Effector memory CD8-positive, alpha-beta T cell (primary cell): ENCODE measurements around the gene SMARCE1.
"Not testable (repeated sequence)": the region's sequence is repeated elsewhere in the genome, so short reads cannot be mapped to it uniquely, and the experiment has no call there.

Source experiments
- ATAC-seq: fragments of 150-1000 bp; cut with Tn5 transposase; replicated peaks from 2 replicates; pipeline ENCODE4 v1.10.0; 2021; ENCODE audit warnings: mild to moderate bottlenecking, moderate library complexity
- DNase-seq, 3 experiments: peaks; one replicate each; pipeline ENCODE4 v3.0.0; 2021
- H3K27ac Mint-ChIP-seq, 2 donors: one replicate each; pipeline ENCODE4 v1.8.0; 2022; ENCODE audit warnings: mild to moderate bottlenecking in 2 of 2, mixed read lengths in 2 of 2, moderate library complexity in 2 of 2
- H3K27me3 Mint-ChIP-seq, 2 donors: one replicate each; pipeline ENCODE4 v1.8.0; 2022; ENCODE audit warnings: mixed read lengths in 2 of 2
- H3K36me3 Mint-ChIP-seq: one replicate; pipeline ENCODE4 v1.8.0; 2022; ENCODE audit warnings: mild to moderate bottlenecking, moderate library complexity, mixed read lengths; ENCODE audit not compliant: insufficient read depth
- H3K4me1 Mint-ChIP-seq, 2 donors: one replicate each; pipeline ENCODE4 v1.8.0; 2022; ENCODE audit warnings: low read depth in 2 of 2, mixed read lengths in 2 of 2
- H3K4me3 Mint-ChIP-seq, 2 donors: one replicate each; pipeline ENCODE4 v1.8.0; 2022; ENCODE audit warnings: mild to moderate bottlenecking in 2 of 2, mixed read lengths in 2 of 2, moderate library complexity in 2 of 2
- H3K9me3 Mint-ChIP-seq, 2 donors: one replicate each; pipeline ENCODE4 v1.8.0; 2022; ENCODE audit warnings: mixed read lengths in 2 of 2

The SMARCE1 gene

DNA sequence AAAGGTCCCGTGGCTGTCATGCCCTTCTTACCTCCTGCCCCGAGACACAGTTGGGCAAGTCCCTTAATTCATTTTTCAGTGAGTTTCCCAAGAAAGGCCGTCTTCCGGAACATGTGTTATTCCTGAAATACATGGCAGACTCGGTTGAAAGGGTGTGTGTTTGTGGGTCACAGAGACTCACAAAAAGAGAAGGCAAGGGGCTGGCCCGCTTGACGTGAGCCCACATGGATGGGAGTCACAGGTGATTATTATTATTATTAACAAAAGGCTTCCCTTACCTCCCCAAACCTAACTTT is 48.2 kb downstream of the SMARCE1 start:
- H3K27me3 Mint-ChIP-seq, result no peaks in the 10 kb centered on the region
- H3K9me3 Mint-ChIP-seq, result no peaks in the 10 kb centered on the region
- peak overlapping the region; percentile 99 for H3K27ac Mint-ChIP-seq
- peaks cover 9% of the 10 kb centered on the region for H3K36me3 Mint-ChIP-seq
- H3K4me1 Mint-ChIP-seq, result peaks cover 32 to 37% of the 10 kb centered on the region in 2 donors
- H3K4me3 Mint-ChIP-seq, result peak overlapping the region; percentile 83 to 85
- DNase-seq (no peak), ATAC-seq (no peak)

DNA sequence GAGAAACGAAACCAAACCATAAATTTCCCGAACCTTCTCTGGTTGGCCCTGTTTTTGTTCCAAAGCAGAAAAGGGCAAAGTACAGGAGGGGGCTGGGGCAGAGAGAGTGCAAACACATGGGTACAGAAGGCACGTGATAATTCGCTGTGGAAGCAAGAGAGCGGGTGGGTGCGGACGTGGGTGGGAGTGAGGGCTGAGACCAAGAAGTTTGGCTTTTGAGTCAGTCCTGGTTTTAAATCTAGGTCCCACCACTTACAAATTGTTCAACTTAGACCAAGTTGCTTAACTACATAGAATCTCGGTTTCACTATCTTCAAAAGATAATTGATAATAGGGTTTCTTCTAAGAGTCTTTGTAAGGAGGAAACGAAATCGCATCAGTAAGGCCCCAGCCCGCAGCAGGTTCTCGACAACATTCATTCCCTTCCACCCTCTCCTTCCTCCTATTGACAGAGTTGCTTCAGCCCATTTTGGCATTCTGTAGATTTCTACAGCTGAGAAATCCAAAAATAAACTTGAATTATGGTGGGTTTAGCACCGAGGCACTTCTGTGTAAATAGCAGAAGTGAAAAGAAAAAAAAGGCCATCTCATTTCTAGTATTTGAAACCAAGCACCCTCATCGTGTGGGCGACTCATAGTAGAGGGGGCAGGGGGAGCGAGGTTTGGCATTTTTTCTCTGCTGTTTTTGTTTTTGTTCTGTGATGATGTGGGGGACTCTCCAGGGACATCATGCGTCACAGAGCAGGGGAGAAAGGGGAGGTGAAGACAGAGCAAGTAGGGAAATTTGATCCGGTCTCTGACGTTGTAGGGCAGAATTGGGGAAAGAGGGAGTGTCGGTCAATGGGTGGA is 48.8 kb downstream of the SMARCE1 start:
- DNase-seq, result peak; percentile 34 to 47 (median 44)
- Mint-ChIP-seq H3K27me3 (no peaks in the 10 kb centered on the region), H3K36me3 (peaks cover 9% of the 10 kb centered on the region), H3K9me3 (no peaks in the 10 kb centered on the region), H3K4me3 (peak overlapping the region; percentile 83 to 85), H3K4me1 (peaks cover 29 to 32% of the 10 kb centered on the region in 2 donors), H3K27ac (peak overlapping the region; percentile 99)
- peak; percentile 85 for ATAC-seq

DNA sequence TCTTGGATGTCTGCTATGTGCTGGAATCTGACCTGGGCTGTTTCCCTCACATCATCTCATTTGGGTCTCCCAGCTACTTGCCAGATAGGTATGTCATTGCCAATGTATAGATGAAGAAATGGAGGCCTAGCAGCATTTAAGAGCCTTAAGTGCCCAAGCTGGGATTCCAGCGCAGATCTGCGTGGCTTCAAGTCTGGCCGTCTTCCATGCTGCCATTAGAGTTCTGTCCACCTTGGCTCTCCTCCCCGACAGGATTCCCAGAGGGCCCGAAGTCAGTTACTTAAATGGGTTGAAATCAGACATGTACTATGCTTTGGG is 49.4 kb downstream of the SMARCE1 start:
- Mint-ChIP-seq H3K4me3 (peak overlapping the region; percentile 83 to 85), H3K4me1 (peaks cover 28 to 29% of the 10 kb centered on the region in 2 donors), H3K27ac (peak overlapping the region; percentile 99), H3K9me3 (no peaks in the 10 kb centered on the region), H3K27me3 (no peaks in the 10 kb centered on the region), H3K36me3 (peaks cover 9% of the 10 kb centered on the region)
- ATAC-seq, result no peak
- DNase-seq, result no peak

DNA sequence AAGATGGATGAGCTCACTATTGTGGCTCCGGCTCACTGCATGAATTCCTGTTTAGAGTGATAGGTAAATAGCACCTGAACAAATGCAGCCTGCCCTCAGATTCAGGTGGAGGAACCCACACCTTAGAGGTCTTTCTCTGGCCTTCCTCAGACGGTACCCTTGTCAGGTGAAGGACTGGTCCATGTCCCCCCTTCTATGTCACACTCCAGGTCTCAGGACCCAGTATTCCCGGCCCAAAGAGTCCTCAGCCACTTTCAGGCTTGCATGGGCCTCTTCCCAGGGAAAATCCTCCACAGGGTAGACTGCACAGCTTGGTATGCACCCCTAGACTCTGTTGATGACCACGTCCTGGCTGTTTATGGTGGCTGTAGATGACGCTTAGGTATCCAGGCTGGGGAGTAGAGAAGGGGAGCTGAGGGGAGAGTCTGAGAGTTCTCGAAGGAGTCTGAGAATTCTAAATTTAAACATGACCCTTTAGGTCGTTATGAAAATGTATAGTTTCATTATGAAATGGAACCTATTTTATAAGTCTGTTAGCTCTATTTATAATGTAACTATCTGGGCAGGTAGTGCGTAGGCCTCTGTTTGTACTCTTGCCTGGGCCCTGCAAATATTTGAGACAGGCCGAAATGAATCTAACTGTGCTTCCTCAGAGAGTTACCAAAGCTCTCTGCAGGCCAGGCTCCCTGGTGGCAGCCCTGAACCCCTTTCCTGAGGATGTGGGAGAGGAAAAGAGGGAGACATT is 49.9 kb downstream of the SMARCE1 start:
- H3K27ac Mint-ChIP-seq, result peak overlapping the region; percentile 99
- peaks cover 23 to 24% of the 10 kb centered on the region in 2 donors for H3K4me1 Mint-ChIP-seq
- ATAC-seq, result no peak
- peaks cover 9% of the 10 kb centered on the region for H3K36me3 Mint-ChIP-seq
- H3K27me3 Mint-ChIP-seq, result no peaks in the 10 kb centered on the region
- H3K4me3 Mint-ChIP-seq, result peak overlapping the region; percentile 83 to 85
- H3K9me3 Mint-ChIP-seq, result no peaks in the 10 kb centered on the region
- DNase-seq, result no peak

DNA sequence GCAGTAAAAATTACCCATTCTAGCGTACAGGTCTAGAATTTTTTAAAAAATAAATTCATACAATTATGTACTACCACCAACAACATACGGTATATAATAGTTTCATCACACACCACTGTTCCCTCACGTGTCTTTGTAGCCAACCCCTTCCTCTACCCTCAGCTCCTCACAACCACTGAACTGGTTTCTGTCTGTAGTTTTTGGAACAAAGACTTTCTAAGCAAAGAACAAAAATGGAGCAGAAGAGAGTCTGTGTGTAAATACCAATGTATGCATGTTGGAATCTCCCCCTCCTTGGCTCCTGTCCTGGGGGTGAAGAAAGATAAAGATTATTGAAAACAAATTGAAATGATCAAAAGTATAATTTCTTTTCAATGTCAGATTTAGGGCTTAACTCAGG is 50.5 kb downstream of the SMARCE1 start:
- ATAC-seq, result no peak
- Mint-ChIP-seq H3K9me3 (no peaks in the 10 kb centered on the region), H3K27me3 (no peaks in the 10 kb centered on the region), H3K27ac (peak overlapping the region in 1 of 2 donors; percentile 99), H3K4me1 (peaks cover 20 to 21% of the 10 kb centered on the region in 2 donors), H3K4me3 (no peak overlapping the region), H3K36me3 (peaks cover 9% of the 10 kb centered on the region)
- DNase-seq, result no peak

DNA sequence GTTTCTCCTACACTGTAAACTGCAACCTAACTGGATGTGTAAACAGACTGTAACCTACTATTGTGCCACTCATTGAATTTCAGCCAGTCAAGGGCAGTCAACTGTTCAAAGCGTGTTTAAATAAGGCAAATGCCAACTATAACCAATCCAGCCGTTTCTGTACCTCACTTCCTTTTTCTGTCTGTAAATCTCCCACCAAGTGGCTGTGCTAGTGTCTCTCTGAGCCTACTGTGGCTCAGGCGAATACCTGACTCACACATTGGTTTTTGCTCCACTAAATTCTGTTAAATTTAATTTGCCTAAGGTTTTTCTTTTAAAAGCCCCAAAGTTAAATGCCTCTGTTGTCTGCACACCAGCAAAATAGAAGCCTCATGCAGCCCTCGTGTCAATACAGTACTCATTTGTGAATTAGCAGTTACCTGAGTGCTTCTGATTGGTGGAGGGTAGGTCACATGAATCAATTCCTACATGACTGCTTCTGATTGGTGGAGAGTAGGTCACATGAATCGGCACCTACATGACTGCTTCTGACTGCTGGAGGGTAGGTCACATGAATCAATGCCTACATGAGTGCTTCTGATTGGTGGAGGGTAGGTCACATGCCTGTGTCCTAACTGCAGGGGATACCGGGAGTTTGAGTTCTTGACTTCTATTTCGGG is 51.2 kb downstream of the SMARCE1 start:
- no peaks in the 10 kb centered on the region for H3K9me3 Mint-ChIP-seq
- no peak overlapping the region for H3K4me3 Mint-ChIP-seq
- DNase-seq, result no peak
- no peak overlapping the region for H3K27ac Mint-ChIP-seq
- no peak for ATAC-seq
- peaks cover 20 to 21% of the 10 kb centered on the region in 2 donors for H3K4me1 Mint-ChIP-seq
- H3K27me3 Mint-ChIP-seq, result no peaks in the 10 kb centered on the region
- H3K36me3 Mint-ChIP-seq, result peaks cover 9% of the 10 kb centered on the region

DNA sequence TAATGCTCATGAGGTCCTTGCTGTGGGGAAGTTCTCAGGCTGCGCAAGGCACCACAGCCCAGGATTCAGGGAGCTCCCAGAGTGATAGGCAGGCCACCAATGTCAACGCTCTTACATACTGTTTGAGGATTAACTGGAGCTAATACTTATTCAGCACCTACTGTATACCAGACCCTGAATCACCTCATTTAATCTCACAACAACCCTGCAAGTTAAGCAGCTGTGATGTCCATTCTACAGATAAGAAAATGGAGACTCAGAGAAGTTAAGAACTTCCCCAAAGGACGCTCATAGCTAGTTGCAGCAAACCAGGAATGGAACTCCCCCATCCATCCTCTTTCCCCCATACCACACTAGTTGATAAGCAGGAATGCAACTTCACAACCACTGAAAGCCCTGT is 56.9 kb downstream of the SMARCE1 start:
- H3K4me3 Mint-ChIP-seq, result no peak overlapping the region

DNA sequence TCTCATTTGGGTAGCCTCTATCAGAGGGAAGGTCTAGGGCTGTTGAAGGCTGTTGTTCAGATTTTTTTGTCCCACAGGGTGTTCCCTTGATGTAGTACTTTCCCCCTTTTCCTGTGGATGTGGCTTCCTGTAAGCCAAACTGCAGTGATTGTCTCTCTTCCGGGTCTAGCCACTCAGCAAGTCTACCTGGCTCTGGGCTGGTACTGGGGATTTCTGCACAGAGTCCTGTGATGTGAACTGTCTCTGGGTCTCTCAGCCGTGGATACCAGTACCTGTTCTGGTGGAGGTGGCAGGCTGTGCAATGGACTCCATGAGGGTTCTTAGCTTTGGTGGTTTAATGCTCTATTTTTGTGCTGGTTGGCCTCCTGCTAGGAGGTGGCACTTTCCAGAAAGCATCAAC is 59.1 kb downstream of the SMARCE1 start:
- no peak for ATAC-seq
- DNase-seq, result no peak
- Mint-ChIP-seq H3K27ac (no peak overlapping the region), H3K9me3 (peaks cover 0 to 2% of the 10 kb centered on the region in 2 donors), H3K27me3 (no peaks in the 10 kb centered on the region), H3K4me1 (peaks cover 14 to 18% of the 10 kb centered on the region in 2 donors), H3K36me3 (peaks cover 3% of the 10 kb centered on the region), H3K4me3 (no peak overlapping the region)

More for the DNA sequence above, 56.9 kb downstream of the SMARCE1 start:
- Mint-ChIP-seq H3K36me3 (peaks cover 3% of the 10 kb centered on the region), H3K4me1 (peaks cover 8 to 14% of the 10 kb centered on the region in 2 donors), H3K27ac (no peak overlapping the region), H3K27me3 (no peaks in the 10 kb centered on the region), H3K9me3 (no peaks in the 10 kb centered on the region)
- no peak for ATAC-seq
- DNase-seq, result no peak

DNA sequence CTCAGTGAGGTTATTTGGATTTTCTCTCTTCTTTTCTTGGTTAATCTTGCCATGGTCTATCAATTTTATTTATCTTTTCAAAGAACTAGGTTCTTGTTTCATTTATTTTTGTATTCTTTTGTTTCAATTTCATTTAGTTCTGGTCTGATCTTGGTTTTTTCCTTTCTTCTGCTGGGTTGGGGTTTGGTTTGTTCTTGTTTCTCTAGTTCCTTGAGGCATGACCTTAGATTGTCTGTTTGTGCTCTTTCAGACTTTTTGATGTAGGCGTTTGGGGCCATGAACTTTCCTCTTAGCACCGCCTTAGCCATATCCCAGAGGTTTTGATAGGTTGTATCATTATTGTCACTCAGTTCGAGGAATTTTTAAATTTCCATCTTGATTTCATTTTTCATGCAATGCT is 61.4 kb downstream of the SMARCE1 start:
- not testable (repeated sequence) for DNase-seq, H3K4me3 Mint-ChIP-seq, H3K9me3 Mint-ChIP-seq, H3K36me3 Mint-ChIP-seq, ATAC-seq, H3K27ac Mint-ChIP-seq, H3K27me3 Mint-ChIP-seq
- H3K4me1 Mint-ChIP-seq, result peaks cover 28 to 34% of the 10 kb centered on the region in 2 donors

DNA sequence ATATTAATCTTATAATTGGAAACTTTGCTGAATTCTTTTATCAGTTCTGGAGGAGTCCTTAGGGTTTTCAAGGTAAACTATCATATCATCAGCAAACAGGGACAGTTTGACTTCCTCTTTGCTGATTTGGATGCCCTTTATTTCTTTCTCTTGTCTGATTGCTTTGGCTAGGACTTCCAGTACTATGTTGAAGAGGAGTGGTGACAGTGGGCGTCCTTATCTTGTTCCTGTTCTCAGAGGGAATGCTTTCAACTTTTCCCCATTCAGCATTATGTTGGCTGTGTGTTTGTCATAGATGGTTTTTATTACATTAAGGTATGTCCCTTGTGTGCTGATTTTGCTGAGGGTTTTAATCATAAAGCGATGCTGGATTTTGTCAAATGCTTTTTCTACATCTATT is 62.7 kb downstream of the SMARCE1 start:
- DNase-seq, ATAC-seq, H3K27ac Mint-ChIP-seq, H3K36me3 Mint-ChIP-seq, H3K4me3 Mint-ChIP-seq, H3K9me3 Mint-ChIP-seq, H3K27me3 Mint-ChIP-seq: not testable (repeated sequence)
- peaks cover 30 to 41% of the 10 kb centered on the region in 2 donors for H3K4me1 Mint-ChIP-seq

DNA sequence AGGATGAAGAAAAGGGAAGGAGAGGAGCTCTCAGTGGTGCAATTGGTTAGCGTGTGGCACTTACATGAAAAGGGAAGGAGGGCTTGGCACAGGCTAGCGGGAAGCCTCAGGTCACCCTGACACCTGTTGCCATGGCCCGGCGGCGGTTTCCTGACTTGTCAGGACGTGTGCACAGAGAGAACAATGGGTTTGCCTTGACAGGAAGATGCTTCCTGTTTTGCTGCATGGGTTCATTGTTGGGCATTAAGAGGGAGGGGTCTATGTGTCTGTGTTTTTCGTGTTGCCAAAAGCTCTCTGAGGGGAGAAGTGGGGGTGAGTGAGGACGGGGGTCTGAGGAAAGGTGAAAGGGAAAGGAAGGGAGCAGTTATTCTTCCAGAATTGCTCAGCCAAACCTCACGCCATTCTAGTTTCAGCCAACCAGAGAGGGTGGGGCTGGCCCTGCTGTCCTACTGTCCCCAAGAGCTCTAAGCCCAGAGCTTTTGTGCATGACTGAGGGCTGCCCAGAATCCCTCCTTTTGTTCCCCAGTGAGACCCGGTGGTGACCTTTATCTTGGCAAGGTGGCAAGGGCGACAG is 65.2 kb downstream of the SMARCE1 start:
- Mint-ChIP-seq H3K36me3 (peaks cover 3% of the 10 kb centered on the region), H3K4me3 (peak overlapping the region; percentile 61 to 73), H3K27me3 (no peaks in the 10 kb centered on the region), H3K27ac (peak overlapping the region; percentile 33 to 89), H3K4me1 (peaks cover 23 to 33% of the 10 kb centered on the region in 2 donors), H3K9me3 (peaks cover 0 to 2% of the 10 kb centered on the region in 2 donors)
- ATAC-seq, result peak; percentile 97
- DNase-seq, result peak in 2 of 3 experiments; percentile 41 to 44

DNA sequence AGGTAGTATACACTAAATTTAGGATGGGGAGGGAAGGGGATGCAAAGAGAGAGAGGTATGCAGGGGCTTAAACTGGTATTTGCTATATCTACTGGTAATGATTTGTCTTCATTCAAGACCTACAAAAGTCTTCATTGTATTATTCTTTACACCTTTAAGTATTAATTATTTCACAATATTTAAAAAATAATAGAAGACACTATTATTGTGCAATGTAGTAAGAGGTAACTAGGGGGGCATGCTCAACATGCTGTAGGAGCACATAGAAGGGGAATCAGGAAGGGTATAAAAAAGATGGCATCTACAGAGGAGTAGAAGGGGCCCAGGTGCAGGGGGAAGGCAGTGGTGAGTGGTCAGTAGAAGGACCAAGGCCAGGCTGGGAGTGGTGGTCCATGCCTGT is 67.5 kb downstream of the SMARCE1 start:
- no peaks in the 10 kb centered on the region for H3K36me3 Mint-ChIP-seq
- peaks cover 24 to 33% of the 10 kb centered on the region in 2 donors for H3K4me1 Mint-ChIP-seq
- H3K27me3 Mint-ChIP-seq, result no peaks in the 10 kb centered on the region
- peak overlapping the region; percentile 30 to 73 for H3K27ac Mint-ChIP-seq
- no peak overlapping the region for H3K4me3 Mint-ChIP-seq
- ATAC-seq (no peak), DNase-seq (no peak)
- peaks cover 0 to 2% of the 10 kb centered on the region in 2 donors for H3K9me3 Mint-ChIP-seq

DNA sequence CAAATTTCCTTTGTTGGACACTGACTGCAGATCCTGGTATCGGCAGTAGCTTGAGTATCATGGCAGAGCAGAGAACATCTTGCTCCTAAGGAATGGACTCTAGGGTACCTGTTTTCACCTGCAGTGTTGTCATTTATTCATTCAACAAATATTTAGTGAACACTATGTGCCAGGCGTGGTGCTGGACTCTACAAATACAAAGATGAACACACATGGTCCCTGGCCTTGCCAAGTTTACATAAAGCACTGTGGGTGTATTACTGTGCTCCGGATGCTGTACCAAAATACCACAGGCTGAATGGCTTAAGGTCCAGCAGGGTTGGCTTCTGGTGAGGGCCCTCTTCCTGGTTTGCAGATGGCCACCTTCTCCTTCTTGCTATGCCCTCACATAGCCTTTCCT is 68.1 kb downstream of the SMARCE1 start:
- H3K27ac Mint-ChIP-seq, result no peak overlapping the region
- DNase-seq, result no peak
- H3K4me3 Mint-ChIP-seq, result no peak overlapping the region
- peaks cover 24 to 27% of the 10 kb centered on the region in 2 donors for H3K4me1 Mint-ChIP-seq
- H3K36me3 Mint-ChIP-seq, result no peaks in the 10 kb centered on the region
- H3K27me3 Mint-ChIP-seq, result no peaks in the 10 kb centered on the region
- no peak for ATAC-seq
- H3K9me3 Mint-ChIP-seq, result peaks cover 0 to 2% of the 10 kb centered on the region in 2 donors
